K562 (cell line): ENCODE results near the gene RITA1. TPM values are rescaled to one million over a fixed set of nuclear protein-coding genes. Genes with fewer than 3 reads are reported as not detected.

Source experiments
- FOXA3 ChIP-seq, 2 experiments: fragments of 450-650 bp in 1 of 2; sonication (generic) in 1 of 2; formaldehyde crosslinking; IDR thresholded peaks in 1 of 2; conservative IDR thresholded peaks in 1 of 2; 2 replicates each; pipeline versions ENCODE4 v1.4.0 to v1.8.0; 2020 to 2022; ENCODE audit warnings: mild to moderate bottlenecking in 2 of 2, missing genetic modification reagents in 1 of 2
- HNRNPLL ChIP-seq: fragments of 200-400 bp; formaldehyde crosslinking; IDR thresholded peaks from 2 replicates; pipeline ENCODE4 v1.6.1; 2017; ENCODE audit warnings: low read length, low read depth, mild to moderate bottlenecking; ENCODE audit not compliant: poor library complexity, severe bottlenecking
- OTX1 ChIP-seq: fragments of 450-650 bp; formaldehyde crosslinking; IDR thresholded peaks from 2 replicates; pipeline ENCODE4 v1.4.0; 2022; ENCODE audit warnings: mild to moderate bottlenecking
- POLR2B ChIP-seq: fragments of 450-650 bp; IDR thresholded peaks from 2 replicates; pipeline ENCODE4 v1.6.1; 2018; ENCODE audit warnings: low read depth; ENCODE audit not compliant: partially characterized antibody
- RERE ChIP-seq: sonication (generic); formaldehyde crosslinking; IDR thresholded peaks from 2 replicates; pipeline ENCODE4 v1.8.0; 2023; ENCODE audit warnings: missing genetic modification reagents, mild to moderate bottlenecking, borderline replicate concordance
- RNF2 ChIP-seq: sonication (generic); IDR thresholded peaks from 2 replicates; pipeline ENCODE4 v1.6.1; 2016
- SMARCE1 ChIP-seq: fragments of 450-650 bp; IDR thresholded peaks from 2 replicates; pipeline ENCODE4 v1.7.1; 2016; ENCODE audit warnings: mild to moderate bottlenecking
- VEZF1 ChIP-seq: fragments of 200-800 bp; sonication (Bioruptor generic); IDR thresholded peaks from 2 replicates; pipeline ENCODE4 v1.6.1; 2017; ENCODE audit warnings: missing genetic modification characterization, missing compliant biosample characterization
- ZNF175 ChIP-seq: fragments of 200-800 bp; sonication (Bioruptor generic); IDR thresholded peaks from 2 replicates; pipeline ENCODE4 v1.6.1; 2016; ENCODE audit warnings: low read depth, mild to moderate bottlenecking, missing genetic modification characterization, missing compliant biosample characterization
- ZNF318 ChIP-seq, 2 experiments: fragments of 450-650 bp; IDR thresholded peaks; 2 replicates each; pipeline ENCODE4 v1.6.1; 2016; ENCODE audit warnings: mild to moderate bottlenecking in 2 of 2, borderline replicate concordance in 1 of 2, low read depth in 1 of 2, moderate library complexity in 1 of 2
- polyA plus RNA-seq, 8 experiments: library from polyadenylated mRNA; depleted of rRNA in 4 of 8; stranded (reverse) in 5 of 8; unstranded in 3 of 8; fragments of >200 nt; fragmentation: Nextera tagmentation in 2 of 8; fragmentation: Illumina TruSeq in 1 of 8; extraction: Ambion mirVana in 2 of 8; extraction: Trizol in 1 of 8; gene quantifications; 2 replicates each; pipeline versions ENCODE4 v1.2.1 to v1.2.3, GENCODE V29; 2011 to 2014; ENCODE audit warnings: inconsistent platforms in 1 of 8, missing spikeins in 1 of 8
- total RNA-seq, 7 experiments: library from RNA; depleted of rRNA in 6 of 7; stranded (reverse); fragments of >200 nt in 6 of 7; fragmentation: Illumina TruSeq in 2 of 7; extraction: Trizol in 2 of 7; gene quantifications; 2 replicates each; pipeline versions ENCODE4 v1.2.1 to v1.2.3, GENCODE V29; 2011 to 2021; ENCODE audit warnings: low replicate concordance in 1 of 7

Gene RITA1
- total and polyA plus RNA-seq, 9 of the 15 experiments (the other 6 are each of a cell fraction or from before 2014, with no cell fraction given), result 2.8 to 40.4 (median 18.0) TPM

- TF ChIP-seq RERE (CRISPR knock-in tag), result no peak
- TF ChIP-seq SMARCE1, result peak; percentile 52; the same call in 1 of the 2 replicates
- peak in 1 of 2 experiments; percentile 81; a peak in 2 of 4 replicates for TF ChIP-seq ZNF318 (IDR thresholded peaks at IDR 0.05; ENCODE audit: borderline replicate concordance in 1 of 2, low read depth in 1 of 2)
- TF ChIP-seq POLR2B, result no peak
- TF ChIP-seq FOXA3 (CRISPR knock-in tag; conservative IDR thresholded peaks at IDR 0.05 in 1 of 2, IDR thresholded peaks at IDR 0.05 in 1 of 2), result peak; percentile 73 to 90
- peak; percentile 14; the same call in 1 of the 2 replicates for TF ChIP-seq VEZF1 (CRISPR knock-in tag)
- TF ChIP-seq OTX1 (CRISPR knock-in tag), result 0 out of 2 replicates have a peak, but pooled peaks have one; percentile 47
- TF ChIP-seq RNF2, result peak; percentile 57; the same call in 1 of the 2 replicates
- TF ChIP-seq ZNF175 (CRISPR knock-in tag), result peak; percentile 75; the same call in 1 of the 2 replicates
- TF ChIP-seq HNRNPLL, result no peak
Observed at GRCh38 chr12:113208041-113208934, 22.8 kb downstream of the RITA1 start (continued).
